DMS153 (cell line): ENCODE results near the gene C12orf54.
"Not testable (repeated sequence)": the region's sequence is repeated elsewhere in the genome, so short reads cannot be mapped to it uniquely, and the experiment has no call there.

Experiments
- DNase-seq: peaks from one replicate; lab custom pipeline; 2025; lab: John Stamatoyannopoulos, UW

Gene C12orf54

GRCh38 chr12:48482198-48482597 lies at the start of gene C12orf54:
C12orf54 (plus strand) TSS chr12:48482498; CDS start chr12:48483297, 799 bp downstream.
- DNase-seq = no peak

- not testable (repeated sequence) for DNase-seq
These were observed 48.3 kb upstream of the C12orf54 start for GRCh38 chr12:48434016-48434415.

DNA sequence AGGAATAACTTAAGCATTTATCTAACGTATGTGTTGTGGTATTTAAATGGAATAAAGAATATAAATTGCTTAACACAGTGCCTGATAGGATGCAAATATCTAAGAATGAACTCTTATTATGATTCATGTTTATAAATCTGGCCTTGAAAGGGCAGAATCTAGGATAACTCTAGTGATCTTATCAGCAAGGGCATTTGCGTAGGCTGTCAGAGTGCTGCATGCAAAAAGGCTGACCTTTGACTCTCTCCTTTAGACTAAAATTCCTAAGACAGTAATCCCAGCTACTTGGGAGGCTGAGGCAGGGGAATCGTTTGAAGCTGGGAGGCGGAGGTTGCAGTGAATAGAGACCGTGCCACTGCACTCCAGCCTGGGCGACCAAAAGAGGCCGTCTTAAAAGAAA lies 41.2 kb upstream of the C12orf54 start:
- DNase-seq = no peak

DNA sequence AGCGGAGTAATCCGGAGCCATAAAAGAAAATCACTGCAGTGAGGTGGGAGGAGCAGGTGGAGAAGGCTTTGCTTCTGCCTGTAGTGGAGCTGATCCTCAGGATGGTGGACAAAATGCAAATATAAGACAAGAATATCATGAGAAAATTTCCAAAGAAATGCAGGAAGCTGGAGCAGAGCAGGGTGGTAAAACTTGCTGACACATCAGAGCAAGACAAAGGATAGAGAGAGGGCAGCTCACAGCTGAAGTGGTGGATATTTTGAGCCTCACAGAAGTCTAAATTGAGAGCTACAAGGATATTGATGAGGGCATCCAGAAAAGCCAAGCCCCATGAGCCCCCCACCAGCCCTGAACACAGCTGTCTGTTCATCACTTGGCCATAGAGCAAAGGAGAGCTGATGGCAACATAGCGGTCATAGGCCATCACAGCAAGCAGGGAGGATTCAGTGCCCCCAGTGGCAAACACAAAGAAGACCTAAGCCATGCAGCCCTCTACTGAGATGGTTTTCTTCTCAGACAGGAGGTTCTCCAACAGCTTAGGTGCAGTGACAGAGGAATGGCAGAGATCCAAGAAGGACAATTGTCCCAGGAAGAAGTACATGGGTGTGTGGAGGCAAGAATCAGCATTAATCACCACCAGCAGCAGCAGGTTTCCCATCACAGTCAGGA lies 40.0 kb upstream of the C12orf54 start:
- no peak for DNase-seq

- DNase-seq = no peak
These were observed 36.8 kb upstream of the C12orf54 start for GRCh38 chr12:48445538-48445937.

GRCh38 chr12:48446161-48446776 lies 36.0 kb upstream of the C12orf54 start:
- DNase-seq = no peak

DNA sequence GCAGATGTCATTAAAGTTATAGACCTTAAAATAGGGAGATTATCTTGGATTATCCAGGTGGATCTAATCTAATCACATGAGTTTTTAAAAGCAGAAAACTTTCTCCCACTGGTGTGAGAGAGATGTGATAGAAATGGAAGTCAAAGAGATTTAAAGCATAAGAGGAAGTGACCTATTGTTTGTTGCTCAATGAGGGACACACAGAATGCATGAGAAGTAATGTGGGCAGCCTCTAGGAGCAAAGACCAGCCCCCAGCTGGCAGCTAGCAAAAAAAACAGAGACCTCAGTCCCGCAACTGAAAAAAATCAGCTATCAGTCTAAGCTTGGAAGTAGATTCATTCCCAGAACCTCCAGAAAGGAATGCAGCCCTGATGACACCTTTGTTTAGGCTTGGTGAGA lies 34.5 kb upstream of the C12orf54 start:
- no peak for DNase-seq

GRCh38 chr12:48451372-48451771 lies 30.9 kb upstream of the C12orf54 start:
- no peak for DNase-seq

DNA sequence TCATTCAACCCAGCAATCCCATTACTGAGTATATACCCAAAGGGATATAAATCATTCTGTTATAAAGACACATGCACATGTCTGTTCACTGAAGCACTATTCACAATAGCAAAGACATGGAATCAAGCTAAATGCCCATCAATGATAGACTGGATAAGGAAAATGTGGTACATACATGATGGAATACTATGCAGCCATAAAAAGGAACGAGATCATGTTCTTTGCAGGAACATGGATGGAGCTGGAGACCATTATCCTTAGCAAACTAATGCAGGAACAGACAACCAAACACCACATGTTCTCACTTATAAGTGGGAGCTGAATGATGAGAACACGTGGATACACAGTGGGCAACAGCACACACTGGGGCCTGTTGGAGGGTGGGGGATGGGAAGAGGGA lies 29.3 kb upstream of the C12orf54 start:
- not testable (repeated sequence) for DNase-seq

DNA sequence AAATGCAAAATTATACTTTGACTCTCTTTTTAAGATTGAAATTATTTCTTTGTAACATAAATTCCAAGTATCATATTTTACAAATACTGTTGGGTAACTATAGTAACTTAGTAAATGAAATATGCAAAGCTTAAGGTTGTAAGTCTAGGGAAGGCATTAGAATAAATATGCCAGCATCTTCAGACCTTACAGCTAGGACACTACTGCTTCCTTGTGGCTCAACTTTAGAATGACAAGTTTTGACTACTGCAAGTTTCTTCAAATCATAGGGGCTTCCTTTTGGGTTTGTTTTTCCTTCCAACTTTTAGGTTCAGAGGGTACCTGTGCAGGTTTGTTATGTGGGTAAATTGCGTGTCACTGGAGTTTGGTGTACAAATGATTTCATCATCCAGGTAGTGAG lies 27.6 kb upstream of the C12orf54 start:
- DNase-seq = no peak

DNA sequence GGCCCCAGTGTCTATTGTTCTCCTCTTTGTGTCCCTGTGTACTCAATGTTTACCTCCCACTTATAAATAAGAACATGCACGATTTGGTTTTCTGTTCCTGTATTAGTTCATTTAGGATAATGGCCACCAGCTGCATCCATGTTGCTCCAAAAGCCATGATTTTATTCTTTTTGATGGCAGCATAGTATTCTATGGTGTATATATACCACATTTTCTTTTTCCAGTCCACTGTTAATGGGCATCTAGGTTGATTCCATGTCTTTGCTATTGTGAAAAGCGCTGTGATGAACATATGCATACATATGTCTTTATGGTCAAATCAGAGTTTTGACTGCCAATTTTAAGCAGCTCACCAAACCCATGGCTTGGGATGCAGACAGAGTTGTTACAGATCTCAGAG lies 27.2 kb upstream of the C12orf54 start:
- no peak for DNase-seq

GRCh38 chr12:48459259-48459658 lies 23.0 kb upstream of the C12orf54 start:
- no peak for DNase-seq

DNA sequence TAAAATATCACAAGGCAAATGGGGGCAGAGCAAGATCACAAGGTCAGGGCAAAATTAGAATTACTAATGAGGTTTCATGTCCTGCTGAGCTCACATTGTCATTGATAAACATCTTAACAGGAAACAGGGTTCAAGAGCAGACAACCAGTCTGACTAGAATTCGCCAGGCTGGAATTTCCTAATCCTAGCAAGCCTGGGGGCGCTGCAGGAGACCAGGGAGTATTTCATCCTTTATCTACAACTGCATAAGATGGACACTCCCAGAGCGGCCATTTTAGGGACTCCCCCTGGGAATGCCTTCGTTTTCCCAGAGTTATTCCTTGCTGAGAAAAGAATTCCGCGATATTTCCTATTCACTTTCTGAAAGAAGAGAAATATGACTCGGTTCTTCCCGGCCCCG lies 13.3 kb upstream of the C12orf54 start:
- DNase-seq = not testable (repeated sequence)

GRCh38 chr12:48472259-48472658 lies 10.0 kb upstream of the C12orf54 start, which contains the start of gene ANP32D:
ANP32D (plus strand) TSS chr12:48472559; CDS start chr12:48472665, 106 bp downstream.
- no peak for DNase-seq

GRCh38 chr12:48473061-48473460 lies 9.2 kb upstream of the C12orf54 start:
- no peak for DNase-seq

DNA sequence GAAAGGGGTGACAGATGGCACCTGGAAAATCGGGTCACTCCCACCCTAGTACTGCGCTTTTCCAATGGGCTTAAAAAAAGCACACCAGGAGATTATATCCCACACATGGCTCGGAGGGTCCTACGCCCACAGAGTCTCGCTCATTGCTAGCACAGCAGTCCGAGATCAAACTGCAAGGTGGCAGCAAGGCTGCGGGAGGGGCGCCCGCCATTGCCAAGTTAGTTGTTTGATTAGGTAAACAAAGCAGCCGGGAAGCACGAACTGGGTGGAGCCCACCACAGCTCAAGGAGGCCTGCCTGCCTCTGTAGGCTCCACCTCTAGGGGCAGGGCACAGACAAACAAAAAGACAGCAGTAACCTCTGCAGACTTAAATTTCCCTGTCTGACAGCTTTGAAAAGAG lies 7.8 kb upstream of the C12orf54 start:
- not testable (repeated sequence) for DNase-seq

DNA sequence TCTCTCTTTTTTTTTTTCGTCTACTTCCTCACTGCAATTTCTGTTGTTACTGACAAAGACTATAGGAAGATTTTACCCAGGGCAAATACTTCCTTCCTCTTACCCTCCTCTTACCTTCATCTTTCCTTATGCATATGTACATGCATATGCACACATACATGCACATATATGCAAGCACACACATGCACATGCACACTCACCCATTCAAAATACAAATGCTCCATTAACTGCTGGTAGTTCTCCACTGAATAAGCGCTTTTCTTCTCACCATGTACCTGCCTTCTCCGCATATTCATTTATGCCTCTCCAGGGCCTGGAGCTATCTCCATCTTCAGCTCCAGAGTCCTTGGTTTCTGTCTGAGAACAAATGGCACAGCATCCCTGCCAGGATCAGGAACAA lies 632 bp downstream of the C12orf54 start:
- DNase-seq = no peak

GRCh38 chr12:48486261-48486660 lies 4.0 kb downstream of the C12orf54 start:
- DNase-seq = no peak

GRCh38 chr12:48486679-48487078 lies 4.4 kb downstream of the C12orf54 start:
- DNase-seq = no peak

- DNase-seq = no peak
These were observed 6.7 kb downstream of the C12orf54 start for GRCh38 chr12:48489012-48489411.

DNA sequence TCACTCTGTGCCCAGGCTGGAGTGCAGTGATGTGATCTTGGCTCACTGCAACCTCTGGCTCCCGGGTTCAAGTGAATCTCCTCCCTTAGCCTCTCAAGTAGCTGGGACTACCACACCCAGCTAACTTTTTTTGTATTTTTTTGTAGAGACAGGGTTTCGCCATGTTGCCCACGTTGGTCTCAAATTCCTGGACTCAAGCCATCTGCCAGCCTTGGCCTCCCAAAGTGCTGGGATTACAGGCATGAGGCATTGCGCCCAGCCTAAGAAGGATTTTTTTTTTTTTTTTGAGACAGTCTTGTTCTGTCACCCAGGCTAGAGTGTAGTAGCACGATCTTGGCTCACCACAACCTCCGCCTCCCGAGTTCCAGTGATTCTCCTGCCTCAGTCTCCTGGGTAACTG lies 7.2 kb downstream of the C12orf54 start:
- not testable (repeated sequence) for DNase-seq

GRCh38 chr12:48500281-48500680 lies 18.0 kb downstream of the C12orf54 start:
- DNase-seq = not testable (repeated sequence)

DNA sequence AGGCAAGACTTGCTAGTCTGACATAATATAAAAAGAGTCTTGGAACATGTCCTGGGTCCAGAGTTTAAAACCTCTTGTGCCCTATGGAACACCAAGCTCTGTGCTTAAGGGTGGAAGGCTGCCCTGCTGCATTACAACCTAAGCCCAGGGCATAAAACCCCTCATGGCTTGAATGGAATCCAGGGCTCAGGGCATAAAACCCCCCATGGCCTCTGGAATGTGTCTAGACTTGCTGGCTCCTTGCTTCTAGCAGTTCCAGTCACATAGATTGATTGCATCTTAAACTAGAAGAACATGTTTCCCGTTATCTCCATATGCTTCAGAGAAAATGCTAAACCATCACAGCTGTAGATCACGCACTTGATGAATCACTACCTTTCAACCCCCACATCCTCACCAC lies 24.5 kb downstream of the C12orf54 start:
- not testable (repeated sequence) for DNase-seq

- DNase-seq = no peak
These were observed 26.7 kb downstream of the C12orf54 start for GRCh38 chr12:48508987-48509386.
